ENCODE data around the gene MAFB. TPM values are rescaled to one million over a fixed set of nuclear protein-coding genes. Genes with fewer than 3 reads are reported as not detected.
A peak's percentile ranks its signal among the peaks of the same experiment; 100 is the strongest.

MAFB gene
- total and polyA plus RNA-seq, 4 donors, result 4.2 to 66.3 (median 37.9) TPM

- Histone ChIP-seq H3K27me3 (ENCODE audit: control insufficient read depth in 1 of 2, insufficient read depth in 2 of 2, low read length in 1 of 2) (no peaks in the 10 kb centered on the region), H3K9me3 (ENCODE audit: control insufficient read depth, low read length) (no peaks in the 10 kb centered on the region), H3K4me3 (ENCODE audit: low read length in 2 of 2) (peak overlapping the region; percentile 0 to 54), H3K4me1 (ENCODE audit: control insufficient read depth in 1 of 2, insufficient read depth in 2 of 2, low read length in 2 of 2) (no peaks in the 10 kb centered on the region), H3K36me3 (ENCODE audit: control insufficient read depth in 1 of 2, insufficient read depth in 2 of 2, low read length in 1 of 2) (no peaks in the 10 kb centered on the region), H3K27ac (ENCODE audit: low read depth in 1 of 2, low read length in 2 of 2) (no peak overlapping the region)
- ATAC-seq (ENCODE audit: low FRiP score) (peak; percentile 0), DNase-seq (peak; percentile 75 to 87)
- WGBS, 2 donors, result 1% methylated on average over 62 of the region's 62 CpGs
- intact Hi-C loops (cut with DNase I), result loop anchor here (2.0 to 10.0 kb wide), 7 partner anchors 55 to 525 kb away; no protein-coding TSS in a partner anchor
Measured at GRCh38 chr20:40687384-40688128, 1.5 kb downstream of the MAFB start.

GRCh38 chr20:40686893-40687292 lies 2.1 kb downstream of the MAFB start:
- Histone ChIP-seq H3K4me1 (ENCODE audit: control insufficient read depth in 1 of 2, insufficient read depth in 2 of 2, low read length in 2 of 2) (no peaks in the 10 kb centered on the region), H3K9me3 (ENCODE audit: control insufficient read depth, low read length) (no peaks in the 10 kb centered on the region), H3K36me3 (ENCODE audit: control insufficient read depth in 1 of 2, insufficient read depth in 2 of 2, low read length in 1 of 2) (no peaks in the 10 kb centered on the region), H3K4me3 (ENCODE audit: low read length in 2 of 2) (peak overlapping the region; percentile 0 to 54), H3K27ac (ENCODE audit: low read depth in 1 of 2, low read length in 2 of 2) (no peak overlapping the region), H3K27me3 (ENCODE audit: control insufficient read depth in 1 of 2, insufficient read depth in 2 of 2, low read length in 1 of 2) (no peaks in the 10 kb centered on the region)
- WGBS, 2 donors, result 20 to 38% methylated on average over 12 of the region's 12 CpGs
- DNase-seq, result no peak
- intact Hi-C loops (cut with DNase I), result loop anchor here (5.0 to 10.0 kb wide), 3 partner anchors 55 to 525 kb away; no protein-coding TSS in a partner anchor
- no peak for ATAC-seq (ENCODE audit: low FRiP score)

GRCh38 chr20:40686434-40686882 lies 2.6 kb downstream of the MAFB start:
- intact Hi-C loops (cut with DNase I), result loop anchor here (5.0 to 10.0 kb wide), 3 partner anchors 54 to 524 kb away; no protein-coding TSS in a partner anchor
- ATAC-seq (ENCODE audit: low FRiP score) (no peak), DNase-seq (no peak)
- peak overlapping the region in 1 of 2 donors; percentile 54 for H3K4me3 ChIP-seq (ENCODE audit: low read length in 2 of 2)
- no peaks in the 10 kb centered on the region for H3K9me3 ChIP-seq (ENCODE audit: control insufficient read depth, low read length)
- H3K27ac ChIP-seq (ENCODE audit: low read depth in 1 of 2, low read length in 2 of 2), result no peak overlapping the region
- 30 to 42% methylated on average over 7 of the region's 7 CpGs for WGBS, 2 donors
- no peaks in the 10 kb centered on the region for H3K36me3 ChIP-seq (ENCODE audit: control insufficient read depth in 1 of 2, insufficient read depth in 2 of 2, low read length in 1 of 2)
- H3K4me1 ChIP-seq (ENCODE audit: control insufficient read depth in 1 of 2, insufficient read depth in 2 of 2, low read length in 2 of 2), result no peaks in the 10 kb centered on the region
- no peaks in the 10 kb centered on the region for H3K27me3 ChIP-seq (ENCODE audit: control insufficient read depth in 1 of 2, insufficient read depth in 2 of 2, low read length in 1 of 2)

- no peaks in the 10 kb centered on the region for H3K9me3 ChIP-seq (ENCODE audit: control insufficient read depth, low read length)
- intact Hi-C loops (cut with DNase I), result loop anchor here (5.0 to 10.0 kb wide), 3 partner anchors 53 to 523 kb away; no protein-coding TSS in a partner anchor
- no peaks in the 10 kb centered on the region for H3K4me1 ChIP-seq (ENCODE audit: control insufficient read depth in 1 of 2, insufficient read depth in 2 of 2, low read length in 2 of 2)
- ATAC-seq (ENCODE audit: low FRiP score) (no peak), DNase-seq (no peak)
- H3K4me3 ChIP-seq (ENCODE audit: low read length in 2 of 2), result no peak overlapping the region
- no peak overlapping the region for H3K27ac ChIP-seq (ENCODE audit: low read depth in 1 of 2, low read length in 2 of 2)
- no peaks in the 10 kb centered on the region for H3K36me3 ChIP-seq (ENCODE audit: control insufficient read depth in 1 of 2, insufficient read depth in 2 of 2, low read length in 1 of 2)
- WGBS, 2 donors, result 68 to 88% methylated on average over 4 of the region's 4 CpGs
- no peaks in the 10 kb centered on the region for H3K27me3 ChIP-seq (ENCODE audit: control insufficient read depth in 1 of 2, insufficient read depth in 2 of 2, low read length in 1 of 2)
Measured at GRCh38 chr20:40685349-40685748, 3.7 kb downstream of the MAFB start.

- Histone ChIP-seq H3K4me1 (ENCODE audit: control insufficient read depth in 1 of 2, insufficient read depth in 2 of 2, low read length in 2 of 2) (no peaks in the 10 kb centered on the region), H3K36me3 (ENCODE audit: control insufficient read depth in 1 of 2, insufficient read depth in 2 of 2, low read length in 1 of 2) (no peaks in the 10 kb centered on the region), H3K4me3 (ENCODE audit: low read length in 2 of 2) (no peak overlapping the region), H3K27ac (ENCODE audit: low read depth in 1 of 2, low read length in 2 of 2) (no peak overlapping the region), H3K27me3 (ENCODE audit: control insufficient read depth in 1 of 2, insufficient read depth in 2 of 2, low read length in 1 of 2) (no peaks in the 10 kb centered on the region), H3K9me3 (ENCODE audit: control insufficient read depth, low read length) (no peaks in the 10 kb centered on the region)
- WGBS, 2 donors, result 82% methylated on average over 9 of the region's 9 CpGs
- intact Hi-C loops (cut with DNase I), result loop anchor here in 1 of 2 donors (10.0 kb wide), 1 partner anchor 399 kb away; no protein-coding TSS in a partner anchor
- ATAC-seq (ENCODE audit: low FRiP score) (no peak), DNase-seq (no peak)
Measured at GRCh38 chr20:40683894-40684268, 5.2 kb downstream of the MAFB start.

- H3K9me3 ChIP-seq (ENCODE audit: control insufficient read depth, low read length), result no peaks in the 10 kb centered on the region
- H3K36me3 ChIP-seq (ENCODE audit: control insufficient read depth in 1 of 2, insufficient read depth in 2 of 2, low read length in 1 of 2), result no peaks in the 10 kb centered on the region
- peak overlapping the region in 1 of 2 donors; percentile 7 for H3K4me3 ChIP-seq (ENCODE audit: low read length in 2 of 2)
- ATAC-seq (ENCODE audit: low FRiP score) (peak; percentile 38), DNase-seq (peak; percentile 80 to 84)
- intact Hi-C loops (cut with DNase I), result loop anchor here in 1 of 2 donors (10.0 kb wide), 1 partner anchor 399 kb away; no protein-coding TSS in a partner anchor
- no peaks in the 10 kb centered on the region for H3K27me3 ChIP-seq (ENCODE audit: control insufficient read depth in 1 of 2, insufficient read depth in 2 of 2, low read length in 1 of 2)
- H3K27ac ChIP-seq (ENCODE audit: low read depth in 1 of 2, low read length in 2 of 2), result no peak overlapping the region
- WGBS, 2 donors, result 40 to 69% methylated on average over 58 of the region's 58 CpGs
- H3K4me1 ChIP-seq (ENCODE audit: control insufficient read depth in 1 of 2, insufficient read depth in 2 of 2, low read length in 2 of 2), result no peaks in the 10 kb centered on the region
Measured at GRCh38 chr20:40683221-40683893, 5.7 kb downstream of the MAFB start.

GRCh38 chr20:40682104-40682981 lies 6.7 kb downstream of the MAFB start:
- no peaks in the 10 kb centered on the region for H3K4me1 ChIP-seq (ENCODE audit: control insufficient read depth in 1 of 2, insufficient read depth in 2 of 2, low read length in 2 of 2)
- WGBS, 2 donors, result 58 to 81% methylated on average over 30 of the region's 30 CpGs
- no peaks in the 10 kb centered on the region for H3K36me3 ChIP-seq (ENCODE audit: control insufficient read depth in 1 of 2, insufficient read depth in 2 of 2, low read length in 1 of 2)
- H3K9me3 ChIP-seq (ENCODE audit: control insufficient read depth, low read length), result no peaks in the 10 kb centered on the region
- DNase-seq (peak in 1 of 2 donors; percentile 79), ATAC-seq (ENCODE audit: low FRiP score) (peak; percentile 16)
- H3K27me3 ChIP-seq (ENCODE audit: control insufficient read depth in 1 of 2, insufficient read depth in 2 of 2, low read length in 1 of 2), result no peaks in the 10 kb centered on the region
- no peak overlapping the region for H3K4me3 ChIP-seq (ENCODE audit: low read length in 2 of 2)
- intact Hi-C loops (cut with DNase I), result loop anchor here in 1 of 2 donors (10.0 kb wide), 1 partner anchor 398 kb away; no protein-coding TSS in a partner anchor
- H3K27ac ChIP-seq (ENCODE audit: low read depth in 1 of 2, low read length in 2 of 2), result no peak overlapping the region

GRCh38 chr20:40681684-40682083 lies 7.4 kb downstream of the MAFB start:
- ATAC-seq (ENCODE audit: low FRiP score) (no peak), DNase-seq (no peak)
- no peak overlapping the region for H3K4me3 ChIP-seq (ENCODE audit: low read length in 2 of 2)
- no peaks in the 10 kb centered on the region for H3K9me3 ChIP-seq (ENCODE audit: control insufficient read depth, low read length)
- no peaks in the 10 kb centered on the region for H3K4me1 ChIP-seq (ENCODE audit: control insufficient read depth in 1 of 2, insufficient read depth in 2 of 2, low read length in 2 of 2)
- H3K27ac ChIP-seq (ENCODE audit: low read depth in 1 of 2, low read length in 2 of 2), result no peak overlapping the region
- no peaks in the 10 kb centered on the region for H3K36me3 ChIP-seq (ENCODE audit: control insufficient read depth in 1 of 2, insufficient read depth in 2 of 2, low read length in 1 of 2)
- 94 to 96% methylated on average over 13 of the region's 13 CpGs for WGBS, 2 donors
- intact Hi-C loops (cut with DNase I), result loop anchor here in 1 of 2 donors (10.0 kb wide), 1 partner anchor 397 kb away; no protein-coding TSS in a partner anchor
- H3K27me3 ChIP-seq (ENCODE audit: control insufficient read depth in 1 of 2, insufficient read depth in 2 of 2, low read length in 1 of 2), result no peaks in the 10 kb centered on the region
